Measurements from ENCODE around the gene TGM1. TPM values are rescaled to one million over a fixed set of nuclear protein-coding genes. Genes with fewer than 3 reads are reported as not detected.
A peak's percentile ranks its signal among the peaks of the same experiment; 100 is the strongest.
"Not testable (repeated sequence)": the region's sequence is repeated elsewhere in the genome, so short reads cannot be mapped to it uniquely, and the experiment has no call there.

The TGM1 gene
- total RNA-seq, 2 donors from 2014 or later: 0.14 to 1.7 TPM

DNA sequence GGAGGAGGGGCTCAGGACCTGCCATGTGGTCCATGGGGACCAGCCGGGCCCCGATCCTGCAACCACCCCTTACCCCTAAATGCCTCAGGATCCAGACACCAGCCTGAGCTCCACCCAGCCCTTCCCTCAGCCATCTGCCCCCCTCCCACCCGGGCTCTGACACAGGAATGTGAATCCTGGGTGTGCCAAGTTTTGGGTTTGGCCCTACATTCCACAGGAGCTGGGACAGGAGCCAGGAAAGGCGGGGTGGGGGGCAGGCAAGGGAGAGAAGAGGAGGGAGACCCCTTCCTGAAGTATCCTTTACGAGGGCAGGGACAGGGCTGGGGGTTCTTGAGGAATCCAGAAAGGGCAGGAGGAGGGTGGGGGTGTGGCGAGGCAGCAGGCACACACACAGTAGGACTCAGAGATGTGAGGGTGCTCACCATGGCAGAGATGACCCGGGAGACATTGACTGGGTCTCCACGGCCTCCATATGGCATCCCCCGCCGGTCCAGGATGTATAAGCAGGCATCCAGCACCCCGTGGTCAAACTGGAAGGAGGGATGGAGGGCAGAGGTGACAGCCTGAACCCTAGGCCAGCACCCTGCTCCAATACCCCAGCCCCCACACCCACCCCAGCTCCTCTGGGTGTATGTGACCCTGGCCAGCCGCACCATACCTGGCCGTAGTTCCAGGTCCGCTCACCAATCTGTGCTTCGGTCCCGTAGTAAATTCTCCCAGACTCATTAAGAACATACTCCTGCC lies 3.5 kb downstream of the TGM1 start:
- intact Hi-C loops (cut with DNase I): loop anchor here in 1 of 2 donors (10.0 kb wide), 1 partner anchor 45 kb away; the partner anchor contains the start of gene CIDEB
- DNase-seq (ENCODE audit: low spot score): peak; percentile 72

DNA sequence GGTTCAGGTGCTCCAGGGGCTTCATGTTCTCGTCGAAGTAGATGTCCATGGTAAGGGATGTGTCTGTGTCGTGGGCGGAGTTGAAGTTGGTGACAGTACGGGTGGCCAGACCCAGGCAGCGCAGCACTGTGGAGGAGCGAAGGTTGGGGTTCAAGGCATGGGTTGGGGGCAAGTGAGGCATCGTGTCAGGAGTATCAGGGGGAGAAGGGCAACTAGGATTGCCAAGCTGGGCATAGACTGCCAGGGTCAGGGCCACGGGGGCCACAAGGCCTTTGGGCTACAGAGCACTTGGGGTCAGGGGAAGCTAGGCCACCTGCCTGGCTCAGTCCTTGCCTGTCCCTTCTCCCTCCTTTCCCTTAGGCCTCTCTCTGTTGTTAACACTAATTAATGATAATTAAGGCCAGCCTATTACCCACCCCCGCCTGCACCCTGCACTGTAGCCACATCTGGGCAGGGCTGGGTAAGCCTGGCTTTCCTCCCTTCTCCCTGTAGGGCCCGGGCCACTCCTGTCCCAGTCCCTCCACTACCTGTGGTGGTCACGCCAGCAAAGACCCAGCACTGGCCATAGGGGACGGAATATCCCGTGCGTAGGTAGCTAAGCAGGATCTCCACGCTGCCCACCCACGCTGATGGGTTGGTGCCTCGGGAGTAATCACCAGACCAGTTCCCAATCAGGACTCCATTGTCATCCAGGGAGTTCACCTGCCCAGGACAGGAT lies 4.3 kb downstream of the TGM1 start:
- intact Hi-C loops (cut with DNase I): loop anchor here in 1 of 2 donors (10.0 kb wide), 1 partner anchor 46 kb away; the partner anchor contains the start of gene CIDEB
- DNase-seq (ENCODE audit: low spot score): peak; percentile 67

DNA sequence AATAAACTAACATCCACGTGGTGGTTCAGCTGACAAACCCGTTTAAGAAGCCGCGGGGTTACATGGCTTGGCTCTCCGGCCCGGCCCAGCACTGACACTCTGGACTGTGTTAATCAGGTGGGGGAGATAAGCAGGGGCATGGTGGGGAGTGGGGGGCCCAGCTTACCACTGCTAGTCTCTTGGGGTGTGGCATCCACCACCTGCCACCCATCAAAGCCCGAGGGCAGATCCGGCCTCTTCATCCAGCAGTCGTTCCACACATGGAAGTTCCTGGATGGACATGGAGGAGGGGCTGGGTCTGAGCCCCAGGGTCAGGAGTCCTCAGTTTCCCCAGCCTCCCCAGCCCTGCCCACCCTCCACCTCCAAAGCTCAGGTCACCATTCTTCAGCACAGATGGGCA lies 4.9 kb downstream of the TGM1 start:
- intact Hi-C loops (cut with DNase I): loop anchor here in 1 of 2 donors (10.0 kb wide), 1 partner anchor 47 kb away; the partner anchor contains the start of gene CIDEB
- peak; percentile 74 for DNase-seq (ENCODE audit: low spot score)

- DNase-seq (ENCODE audit: low spot score): peak; percentile 60
- intact Hi-C loops (cut with DNase I): loop anchor here in 1 of 2 donors (10.0 kb wide), 1 partner anchor 48 kb away; the partner anchor contains the start of gene CIDEB
Measured at GRCh38 chr14:24256960-24257359, 6.0 kb downstream of the TGM1 start.

GRCh38 chr14:24255931-24256711 lies 6.9 kb downstream of the TGM1 start:
- DNase-seq (ENCODE audit: low spot score): peak; percentile 68
- intact Hi-C loops (cut with DNase I): loop anchor here in 1 of 2 donors (10.0 kb wide), 1 partner anchor 49 kb away; the partner anchor contains the start of gene CIDEB

DNA sequence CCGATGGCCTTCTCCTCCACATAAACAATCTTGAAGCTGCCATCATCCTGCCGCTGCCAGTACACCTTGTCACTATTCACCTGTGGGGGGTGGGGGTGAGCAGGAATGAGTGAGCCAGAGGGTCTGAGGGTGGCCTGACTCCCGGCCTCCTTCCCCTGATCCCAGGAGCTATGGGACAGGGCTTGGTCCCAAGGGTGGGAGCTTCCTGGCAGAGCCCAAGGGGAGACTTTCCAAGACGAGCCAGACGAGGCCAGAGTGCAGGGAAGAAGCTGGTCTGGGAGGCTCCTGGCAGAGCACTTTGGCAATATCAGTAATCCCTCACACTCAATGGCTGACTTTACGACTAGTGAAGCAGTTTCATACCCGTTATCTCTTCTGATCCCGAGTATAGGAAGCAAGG lies 7.5 kb downstream of the TGM1 start:
- intact Hi-C loops (cut with DNase I): loop anchor here in 1 of 2 donors (10.0 kb wide), 1 partner anchor 49 kb away; the partner anchor contains the start of gene CIDEB
- DNase-seq (ENCODE audit: low spot score): peak; percentile 60

DNA sequence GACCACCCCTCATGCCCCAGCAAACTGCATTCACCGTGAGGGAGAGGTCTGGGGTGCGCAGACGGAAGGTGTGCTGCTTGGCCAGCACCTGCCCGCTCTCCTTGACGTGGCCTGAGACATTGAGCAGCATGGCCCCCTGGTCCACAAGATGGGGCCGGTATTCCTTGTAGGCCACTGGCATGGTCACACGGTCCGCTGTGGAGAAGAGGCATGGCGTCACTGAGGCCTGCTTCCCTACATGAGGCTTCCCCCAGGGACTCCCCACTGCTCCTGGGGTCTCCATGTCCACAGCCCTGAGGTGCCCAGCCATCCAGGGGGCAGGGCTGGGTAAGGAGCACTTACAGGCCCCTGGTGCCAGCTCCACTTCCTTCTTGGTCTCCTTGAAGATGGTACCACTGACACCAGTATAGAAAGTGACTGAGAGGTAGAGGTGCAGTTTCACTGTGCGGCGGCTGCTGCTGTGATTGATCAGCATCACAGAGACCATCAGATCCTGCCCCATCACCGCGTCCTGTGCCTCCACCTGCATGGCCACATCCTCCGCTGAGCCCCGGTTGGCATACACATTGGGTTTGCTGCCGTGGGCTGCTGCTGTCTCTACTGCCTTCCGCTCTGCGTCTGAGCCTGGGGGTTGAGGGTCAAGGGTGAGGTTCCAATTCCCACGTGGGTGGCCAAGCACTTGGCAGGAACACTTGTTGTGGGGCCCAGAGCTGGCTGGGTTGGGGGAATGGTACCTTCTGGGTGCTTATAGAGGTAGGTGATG lies 8.2 kb downstream of the TGM1 start:
- DNase-seq (ENCODE audit: low spot score): peak; percentile 49
- intact Hi-C loops (cut with DNase I): loop anchor here in 1 of 2 donors (10.0 kb wide), 1 partner anchor 50 kb away; the partner anchor contains the start of gene CIDEB

- peak; percentile 78 for DNase-seq (ENCODE audit: low spot score)
- intact Hi-C loops (cut with DNase I): loop anchor here in 1 of 2 donors (10.0 kb wide), 1 partner anchor 51 kb away; the partner anchor contains the start of gene CIDEB
Measured at GRCh38 chr14:24253936-24254335, 9.0 kb downstream of the TGM1 start.

GRCh38 chr14:24252289-24253124 lies 10.5 kb downstream of the TGM1 start:
- intact Hi-C loops (cut with DNase I): loop anchor here in 1 of 2 donors (10.0 kb wide), 1 partner anchor 52 kb away; the partner anchor contains the start of gene CIDEB
- DNase-seq (ENCODE audit: low spot score): peak; percentile 50

- intact Hi-C loops (cut with DNase I): loop anchor here in 1 of 2 donors (10.0 kb wide), 1 partner anchor 53 kb away; the partner anchor contains the start of gene CIDEB
- DNase-seq (ENCODE audit: low spot score): no peak
Measured at GRCh38 chr14:24251880-24252288, 11.1 kb downstream of the TGM1 start.

- peak; percentile 18 for DNase-seq (ENCODE audit: low spot score)
- intact Hi-C loops (cut with DNase I): loop anchor here in 1 of 2 donors (10.0 kb wide), 1 partner anchor 54 kb away; the partner anchor contains the start of gene CIDEB
Measured at GRCh38 chr14:24250354-24250753, 12.6 kb downstream of the TGM1 start.

GRCh38 chr14:24249230-24250021 lies 13.6 kb downstream of the TGM1 start:
- intact Hi-C loops (cut with DNase I): loop anchor here in 1 of 2 donors (10.0 kb wide), 1 partner anchor 55 kb away; the partner anchor contains the start of gene CIDEB
- no peak for DNase-seq (ENCODE audit: low spot score)

GRCh38 chr14:24247422-24247821 lies 15.6 kb downstream of the TGM1 start:
- no peak for DNase-seq (ENCODE audit: low spot score)
- intact Hi-C loops (cut with DNase I): no loop called here

- intact Hi-C loops (cut with DNase I): no loop called here
- no peak for DNase-seq (ENCODE audit: low spot score)
Measured at GRCh38 chr14:24246765-24247212, 16.2 kb downstream of the TGM1 start.

DNA sequence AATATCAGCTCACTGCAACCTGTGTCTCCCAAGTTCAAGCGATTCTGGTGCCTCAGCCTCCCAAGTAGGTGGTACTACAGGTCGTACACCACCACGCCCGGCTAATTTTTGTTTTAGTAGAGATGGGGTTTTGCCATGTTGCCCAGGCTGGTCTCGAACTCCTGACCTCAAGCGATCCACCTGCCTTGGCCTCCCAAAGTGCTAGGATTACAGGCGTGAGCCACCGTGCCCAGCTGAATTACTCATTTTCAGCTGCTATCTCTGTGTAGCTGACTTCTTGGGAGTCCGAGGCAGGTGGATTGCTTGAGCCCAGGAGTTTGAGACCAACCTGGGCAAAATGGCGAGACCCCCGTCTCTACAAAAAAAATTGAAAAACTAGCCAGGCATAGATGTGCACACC lies 17.6 kb downstream of the TGM1 start:
- DNase-seq (ENCODE audit: low spot score): not testable (repeated sequence)

GRCh38 chr14:24243336-24243836 lies 19.6 kb downstream of the TGM1 start:
- no peak for DNase-seq (ENCODE audit: low spot score)
- intact Hi-C loops (cut with DNase I): loop anchor here in 1 of 2 donors (2.0 kb wide), 1 partner anchor 53 kb away; no protein-coding TSS in a partner anchor

More for the DNA sequence above, 17.6 kb downstream of the TGM1 start:
- intact Hi-C loops (cut with DNase I): not testable (repeated sequence)
